Measurements from ENCODE around the gene KIAA0586.
"Not testable (repeated sequence)": the region's sequence is repeated elsewhere in the genome, so short reads cannot be mapped to it uniquely, and the experiment has no call there.

The KIAA0586 gene

GRCh38 chr14:58484176-58484575 lies 56.7 kb downstream of the KIAA0586 start:
- H3K4me3 ChIP-seq (ENCODE audit: low read length), result no peak overlapping the region
- no peak for TF ChIP-seq ZNF274 (IDR thresholded peaks at IDR 0.05; ENCODE audit: low read depth, low read length)

- H3K4me3 ChIP-seq (ENCODE audit: low read length), result no peak overlapping the region
- no peak for TF ChIP-seq ZNF274 (IDR thresholded peaks at IDR 0.05; ENCODE audit: low read depth, low read length)
These were observed 61.0 kb downstream of the KIAA0586 start for GRCh38 chr14:58488550-58488949.

GRCh38 chr14:58491593-58491992 lies 64.1 kb downstream of the KIAA0586 start:
- H3K4me3 ChIP-seq (ENCODE audit: low read length), result no peak overlapping the region
- TF ChIP-seq ZNF274 (IDR thresholded peaks at IDR 0.05; ENCODE audit: low read depth, low read length), result no peak

- no peak for TF ChIP-seq ZNF274 (IDR thresholded peaks at IDR 0.05; ENCODE audit: low read depth, low read length)
- H3K4me3 ChIP-seq (ENCODE audit: low read length), result no peak overlapping the region
These were observed 64.5 kb downstream of the KIAA0586 start for GRCh38 chr14:58492044-58492443.

GRCh38 chr14:58501214-58501816 lies 73.8 kb downstream of the KIAA0586 start:
- no peak for TF ChIP-seq ZNF274 (IDR thresholded peaks at IDR 0.05; ENCODE audit: low read depth, low read length)
- no peak overlapping the region for H3K4me3 ChIP-seq (ENCODE audit: low read length)

- H3K4me3 ChIP-seq (ENCODE audit: low read length), result no peak overlapping the region
- TF ChIP-seq ZNF274 (IDR thresholded peaks at IDR 0.05; ENCODE audit: low read depth, low read length), result no peak
These were observed 85.8 kb downstream of the KIAA0586 start for GRCh38 chr14:58513272-58513671.

- TF ChIP-seq ZNF274 (IDR thresholded peaks at IDR 0.05; ENCODE audit: low read depth, low read length), result no peak
- no peak overlapping the region for H3K4me3 ChIP-seq (ENCODE audit: low read length)
These were observed 90.1 kb downstream of the KIAA0586 start for GRCh38 chr14:58517592-58517991.

GRCh38 chr14:58525691-58526090 lies 98.2 kb downstream of the KIAA0586 start:
- H3K4me3 ChIP-seq (ENCODE audit: low read length), result not testable (repeated sequence)

GRCh38 chr14:58533446-58533845 lies 105.9 kb downstream of the KIAA0586 start:
- TF ChIP-seq ZNF274 (IDR thresholded peaks at IDR 0.05; ENCODE audit: low read depth, low read length), result no peak
- H3K4me3 ChIP-seq (ENCODE audit: low read length), result no peak overlapping the region

- no peak for TF ChIP-seq ZNF274 (IDR thresholded peaks at IDR 0.05; ENCODE audit: low read depth, low read length)
These were observed 107.5 kb downstream of the KIAA0586 start for GRCh38 chr14:58535044-58535443.

GRCh38 chr14:58537004-58537403 lies 109.5 kb downstream of the KIAA0586 start:
- TF ChIP-seq ZNF274 (IDR thresholded peaks at IDR 0.05; ENCODE audit: low read depth, low read length), result no peak
- H3K4me3 ChIP-seq (ENCODE audit: low read length), result no peak overlapping the region

More at GRCh38 chr14:58535044-58535443, 107.5 kb downstream of the KIAA0586 start:
- no peak overlapping the region for H3K4me3 ChIP-seq (ENCODE audit: low read length)

- no peak overlapping the region for H3K4me3 ChIP-seq (ENCODE audit: low read length)
- no peak for TF ChIP-seq ZNF274 (IDR thresholded peaks at IDR 0.05; ENCODE audit: low read depth, low read length)
These were observed 113.5 kb downstream of the KIAA0586 start for GRCh38 chr14:58540749-58541632.

- TF ChIP-seq ZNF274 (IDR thresholded peaks at IDR 0.05; ENCODE audit: low read depth, low read length), result no peak
- H3K4me3 ChIP-seq (ENCODE audit: low read length), result no peak overlapping the region
These were observed 114.1 kb downstream of the KIAA0586 start for GRCh38 chr14:58541633-58542022.

GRCh38 chr14:58543253-58543652 lies 115.7 kb downstream of the KIAA0586 start:
- H3K4me3 ChIP-seq (ENCODE audit: low read length), result no peak overlapping the region
- TF ChIP-seq ZNF274 (IDR thresholded peaks at IDR 0.05; ENCODE audit: low read depth, low read length), result no peak

GRCh38 chr14:58547649-58548048 lies 120.1 kb downstream of the KIAA0586 start:
- no peak overlapping the region for H3K4me3 ChIP-seq (ENCODE audit: low read length)
- TF ChIP-seq ZNF274 (IDR thresholded peaks at IDR 0.05; ENCODE audit: low read depth, low read length), result no peak

Measured in GM08714 (cell line).